ENCODE data around the gene LIMCH1. TPM values are rescaled to one million over a fixed set of nuclear protein-coding genes. Genes with fewer than 3 reads are reported as not detected.

Gene LIMCH1
- total RNA-seq, 1 donor from 2014 or later: 7.1 TPM

GRCh38 chr4:41598580-41598979 lies 60.6 kb downstream of the LIMCH1 start:
- H3K9me3 ChIP-seq (ENCODE audit: insufficient read depth, low read depth, low read length): no peaks in the 10 kb centered on the region
- H3K27ac ChIP-seq (ENCODE audit: low read depth, low read length): no peak overlapping the region
- DNase-seq (ENCODE audit: low read depth) (peak; percentile 39), FAIRE-seq (no peak)
- H3K27me3 ChIP-seq (ENCODE audit: insufficient read depth, low read length): no peaks in the 10 kb centered on the region
- H2AFZ ChIP-seq (ENCODE audit: low read depth, low read length): no peak overlapping the region
- no peak overlapping the region for H3K4me3 ChIP-seq (ENCODE audit: insufficient read depth, low read depth, low read length)
- H3K36me3 ChIP-seq (ENCODE audit: insufficient read depth, low read length): no peaks in the 10 kb centered on the region
- Mint-ChIP-seq H3K9me3 (ENCODE audit: unreplicated experiment) (no peaks in the 10 kb centered on the region), H3K27me3 (ENCODE audit: low read depth, unreplicated experiment) (peaks cover 7% of the 10 kb centered on the region), H3K4me3 (ENCODE audit: unreplicated experiment) (no peak overlapping the region), H3K36me3 (ENCODE audit: low read depth, unreplicated experiment) (no peaks in the 10 kb centered on the region), H3K4me1 (ENCODE audit: low read depth, unreplicated experiment) (peaks cover 9% of the 10 kb centered on the region), H3K27ac (ENCODE audit: unreplicated experiment) (no peak overlapping the region)
- H3K9ac ChIP-seq (ENCODE audit: low read length): no peak overlapping the region
- no peak overlapping the region for H3K4me2 ChIP-seq (ENCODE audit: low read length)
- no peaks in the 10 kb centered on the region for H3K79me2 ChIP-seq (ENCODE audit: insufficient read depth, low read length)
- H3K4me1 ChIP-seq (ENCODE audit: insufficient read depth, low read length): peaks cover 9% of the 10 kb centered on the region
- TF ChIP-seq EZH2 (IDR thresholded peaks at IDR 0.05; ENCODE audit: insufficient read depth, low read length): no peak
- no peak for TF ChIP-seq CTCF (IDR thresholded peaks at IDR 0.05; ENCODE audit: insufficient read depth, low read depth, low read length)
- no peaks in the 10 kb centered on the region for H4K20me1 ChIP-seq (ENCODE audit: insufficient read depth, low read length)

GRCh38 chr4:41599192-41599786 lies 61.3 kb downstream of the LIMCH1 start:
- Histone ChIP-seq H3K27me3 (ENCODE audit: insufficient read depth, low read length) (no peaks in the 10 kb centered on the region), H3K9ac (ENCODE audit: low read length) (no peak overlapping the region), H3K27ac (ENCODE audit: low read depth, low read length) (no peak overlapping the region), H3K9me3 (ENCODE audit: insufficient read depth, low read depth, low read length) (no peaks in the 10 kb centered on the region), H3K36me3 (ENCODE audit: insufficient read depth, low read length) (no peaks in the 10 kb centered on the region), H2AFZ (ENCODE audit: low read depth, low read length) (no peak overlapping the region), H3K4me3 (ENCODE audit: insufficient read depth, low read depth, low read length) (no peak overlapping the region), H4K20me1 (ENCODE audit: insufficient read depth, low read length) (no peaks in the 10 kb centered on the region), H3K4me1 (ENCODE audit: insufficient read depth, low read length) (peaks cover 9% of the 10 kb centered on the region), H3K4me2 (ENCODE audit: low read length) (no peak overlapping the region), H3K79me2 (ENCODE audit: insufficient read depth, low read length) (no peaks in the 10 kb centered on the region)
- Mint-ChIP-seq H3K27ac (ENCODE audit: unreplicated experiment) (no peak overlapping the region), H3K4me1 (ENCODE audit: low read depth, unreplicated experiment) (peaks cover 9% of the 10 kb centered on the region), H3K27me3 (ENCODE audit: low read depth, unreplicated experiment) (peaks cover 7% of the 10 kb centered on the region), H3K9me3 (ENCODE audit: unreplicated experiment) (no peaks in the 10 kb centered on the region), H3K36me3 (ENCODE audit: low read depth, unreplicated experiment) (no peaks in the 10 kb centered on the region), H3K4me3 (ENCODE audit: unreplicated experiment) (no peak overlapping the region)
- DNase-seq (ENCODE audit: low read depth): no peak
- FAIRE-seq: no peak
- no peak for TF ChIP-seq CTCF (IDR thresholded peaks at IDR 0.05; ENCODE audit: insufficient read depth, low read depth, low read length)
- TF ChIP-seq EZH2 (IDR thresholded peaks at IDR 0.05; ENCODE audit: insufficient read depth, low read length): no peak

GRCh38 chr4:41600243-41600912 lies 62.4 kb downstream of the LIMCH1 start:
- H3K36me3 ChIP-seq (ENCODE audit: insufficient read depth, low read length): no peaks in the 10 kb centered on the region
- H2AFZ ChIP-seq (ENCODE audit: low read depth, low read length): no peak overlapping the region
- H3K9ac ChIP-seq (ENCODE audit: low read length): no peak overlapping the region
- H3K4me3 ChIP-seq (ENCODE audit: insufficient read depth, low read depth, low read length): no peak overlapping the region
- no peaks in the 10 kb centered on the region for H3K9me3 Mint-ChIP-seq (ENCODE audit: unreplicated experiment)
- H3K27ac Mint-ChIP-seq (ENCODE audit: unreplicated experiment): no peak overlapping the region
- H3K4me3 Mint-ChIP-seq (ENCODE audit: unreplicated experiment): no peak overlapping the region
- peaks cover 9% of the 10 kb centered on the region for H3K4me1 Mint-ChIP-seq (ENCODE audit: low read depth, unreplicated experiment)
- H3K27ac ChIP-seq (ENCODE audit: low read depth, low read length): no peak overlapping the region
- H3K36me3 Mint-ChIP-seq (ENCODE audit: low read depth, unreplicated experiment): no peaks in the 10 kb centered on the region
- no peaks in the 10 kb centered on the region for H3K27me3 ChIP-seq (ENCODE audit: insufficient read depth, low read length)
- TF ChIP-seq EZH2 (IDR thresholded peaks at IDR 0.05; ENCODE audit: insufficient read depth, low read length) (no peak), CTCF (IDR thresholded peaks at IDR 0.05; ENCODE audit: insufficient read depth, low read depth, low read length) (no peak)
- H3K79me2 ChIP-seq (ENCODE audit: insufficient read depth, low read length): no peaks in the 10 kb centered on the region
- H4K20me1 ChIP-seq (ENCODE audit: insufficient read depth, low read length): no peaks in the 10 kb centered on the region
- H3K9me3 ChIP-seq (ENCODE audit: insufficient read depth, low read depth, low read length): no peaks in the 10 kb centered on the region
- peaks cover 9% of the 10 kb centered on the region for H3K4me1 ChIP-seq (ENCODE audit: insufficient read depth, low read length)
- H3K27me3 Mint-ChIP-seq (ENCODE audit: low read depth, unreplicated experiment): peaks cover 4% of the 10 kb centered on the region
- FAIRE-seq (no peak), DNase-seq (ENCODE audit: low read depth) (peak; percentile 81)
- H3K4me2 ChIP-seq (ENCODE audit: low read length): peak overlapping the region; percentile 31
